ENCODE measurements around the gene PPP2R3A.

DNA sequence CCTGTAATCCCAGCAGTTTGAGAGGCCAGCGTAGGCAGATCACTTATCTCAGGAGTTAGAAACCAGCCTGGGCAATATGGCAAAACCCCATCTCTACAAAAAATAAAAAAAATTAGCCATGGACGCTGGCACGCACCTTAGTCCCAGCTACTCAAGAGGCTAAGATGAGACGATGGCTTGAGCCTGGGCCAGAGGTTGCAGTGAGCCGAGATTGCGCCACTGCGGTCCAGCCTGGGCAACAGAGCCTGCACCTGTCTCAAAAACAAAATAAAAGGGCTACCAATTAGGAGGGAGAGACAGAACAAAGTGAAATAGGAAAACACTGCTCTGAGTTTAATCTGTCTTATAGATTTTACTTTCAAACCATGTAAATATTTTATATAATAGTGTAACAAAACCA is 196.8 kb downstream of the PPP2R3A start:
- TF ChIP-seq MYC (IDR thresholded peaks at IDR 0.05; ENCODE audit: low read depth, low read length), result no peak
- TF ChIP-seq MYC (CRISPR knock-in tag; IDR thresholded peaks at IDR 0.05; ENCODE audit: borderline replicate concordance, low read depth), result no peak
- no peak for TF ChIP-seq ZNF740 (CRISPR knock-in tag; IDR thresholded peaks at IDR 0.05)
- TF ChIP-seq ZNF740 (tag; IDR thresholded peaks at IDR 0.05), result no peak
- TF ChIP-seq POLR2A (conservative IDR thresholded peaks at IDR 0.05), result no peak
- TF ChIP-seq GABPA (tag; conservative IDR thresholded peaks at IDR 0.05; ENCODE audit: low read depth), result no peak
- TF ChIP-seq, protein P1, sequence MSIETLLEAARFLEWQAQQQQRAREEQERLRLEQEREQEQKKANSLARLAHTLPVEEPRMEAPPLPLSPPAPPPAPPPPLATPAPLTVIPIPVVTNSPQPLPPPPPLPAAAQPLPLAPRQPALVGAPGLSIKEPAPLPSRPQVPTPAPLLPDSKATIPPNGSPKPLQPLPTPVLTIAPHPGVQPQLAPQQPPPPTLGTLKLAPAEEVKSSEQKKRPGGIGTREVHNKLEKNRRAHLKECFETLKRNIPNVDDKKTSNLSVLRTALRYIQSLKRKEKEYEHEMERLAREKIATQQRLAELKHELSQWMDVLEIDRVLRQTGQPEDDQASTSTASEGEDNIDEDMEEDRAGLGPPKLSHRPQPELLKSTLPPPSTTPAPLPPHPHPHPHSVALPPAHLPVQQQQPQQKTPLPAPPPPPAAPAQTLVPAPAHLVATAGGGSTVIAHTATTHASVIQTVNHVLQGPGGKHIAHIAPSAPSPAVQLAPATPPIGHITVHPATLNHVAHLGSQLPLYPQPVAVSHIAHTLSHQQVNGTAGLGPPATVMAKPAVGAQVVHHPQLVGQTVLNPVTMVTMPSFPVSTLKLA (conservative IDR thresholded peaks at IDR 0.05), result no peak
- TF ChIP-seq FOS (IDR thresholded peaks at IDR 0.05; ENCODE audit: extremely low read depth, insufficient read length), result no peak
- TF ChIP-seq YY1 (IDR thresholded peaks at IDR 0.05; ENCODE audit: borderline replicate concordance in 1 of 3, control insufficient read depth in 1 of 3, extremely low read depth in 1 of 3, insufficient read depth in 3 of 3, insufficient read length in 1 of 3, insufficient replicate concordance in 2 of 3, low read depth in 1 of 3, low read length in 2 of 3), result no peak

Measured in K562 (cell line).